ENCODE data around the gene GLRA1.

DNA sequence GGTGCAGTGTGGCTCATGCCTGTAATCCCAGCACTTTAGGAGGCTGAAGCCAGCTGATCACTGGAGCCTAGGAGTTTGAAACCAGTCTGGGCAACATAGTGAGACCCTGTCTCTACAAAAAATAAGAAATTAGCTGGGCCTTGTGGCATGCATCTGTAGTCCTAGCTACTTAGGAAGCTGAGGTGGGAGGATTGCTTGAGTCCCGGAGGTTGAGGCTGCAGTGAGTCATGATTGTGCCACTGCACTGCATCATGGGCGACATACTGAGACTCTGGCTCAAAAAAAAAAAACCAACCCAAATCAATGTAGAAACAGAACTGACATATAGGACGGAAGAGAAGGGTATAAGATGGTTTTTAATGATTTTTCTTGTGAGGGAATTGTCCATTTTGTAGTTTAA, 125.2 kb downstream of the GLRA1 start:
- TF ChIP-seq, protein P1, sequence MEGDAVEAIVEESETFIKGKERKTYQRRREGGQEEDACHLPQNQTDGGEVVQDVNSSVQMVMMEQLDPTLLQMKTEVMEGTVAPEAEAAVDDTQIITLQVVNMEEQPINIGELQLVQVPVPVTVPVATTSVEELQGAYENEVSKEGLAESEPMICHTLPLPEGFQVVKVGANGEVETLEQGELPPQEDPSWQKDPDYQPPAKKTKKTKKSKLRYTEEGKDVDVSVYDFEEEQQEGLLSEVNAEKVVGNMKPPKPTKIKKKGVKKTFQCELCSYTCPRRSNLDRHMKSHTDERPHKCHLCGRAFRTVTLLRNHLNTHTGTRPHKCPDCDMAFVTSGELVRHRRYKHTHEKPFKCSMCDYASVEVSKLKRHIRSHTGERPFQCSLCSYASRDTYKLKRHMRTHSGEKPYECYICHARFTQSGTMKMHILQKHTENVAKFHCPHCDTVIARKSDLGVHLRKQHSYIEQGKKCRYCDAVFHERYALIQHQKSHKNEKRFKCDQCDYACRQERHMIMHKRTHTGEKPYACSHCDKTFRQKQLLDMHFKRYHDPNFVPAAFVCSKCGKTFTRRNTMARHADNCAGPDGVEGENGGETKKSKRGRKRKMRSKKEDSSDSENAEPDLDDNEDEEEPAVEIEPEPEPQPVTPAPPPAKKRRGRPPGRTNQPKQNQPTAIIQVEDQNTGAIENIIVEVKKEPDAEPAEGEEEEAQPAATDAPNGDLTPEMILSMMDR (IDR thresholded peaks at IDR 0.05) = no peak
- TF ChIP-seq POLR2A (IDR thresholded peaks at IDR 0.05) = no peak
